ENCODE measurements around the gene PDCD4. TPM values are rescaled to one million over a fixed set of nuclear protein-coding genes. Genes with fewer than 3 reads are reported as not detected.

PDCD4 gene
- total and polyA plus RNA-seq, 2 of the 13 experiments (the other 11 are each of a cell fraction or from before 2014, with no cell fraction given): 22.8 to 56.2 TPM

DNA sequence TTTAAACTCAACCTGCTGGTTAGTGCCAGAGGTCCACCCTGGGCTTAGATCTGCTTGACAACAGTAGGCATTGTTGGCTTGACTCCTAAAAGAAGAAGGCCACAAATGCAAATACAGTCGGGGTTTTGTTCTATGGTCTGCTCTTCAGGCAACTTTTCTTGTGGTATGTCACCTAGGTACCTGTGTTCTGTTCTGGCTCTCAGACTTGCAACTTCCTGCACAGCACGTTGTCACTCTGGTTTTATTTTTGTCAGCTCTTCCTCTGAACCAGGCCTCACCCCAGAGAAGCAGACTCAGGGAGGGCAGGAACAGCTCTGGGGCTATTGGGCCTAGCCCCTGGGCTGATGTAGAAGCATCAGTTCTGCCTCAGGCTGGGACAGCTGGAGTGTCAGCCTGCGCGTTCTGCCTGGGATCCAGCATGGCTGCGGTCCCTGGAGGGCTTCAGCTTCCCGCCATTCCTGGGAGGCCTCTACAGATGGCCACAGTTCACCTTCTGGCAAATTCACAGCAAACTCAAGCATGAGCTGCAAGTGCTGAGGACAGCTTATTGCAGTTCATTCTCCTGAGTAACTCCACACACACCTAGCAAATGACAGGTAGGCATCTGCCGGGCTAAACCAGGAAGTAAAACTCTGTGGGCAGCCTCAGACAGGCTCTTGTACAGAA, 11.0 kb upstream of the PDCD4 start:
- ATAC-seq (peak; percentile 35), FAIRE-seq (no peak), DNase-seq (ENCODE audit: low spot score) (peak; percentile 34)
- H3K79me2 ChIP-seq (ENCODE audit: insufficient read depth, low read length): no peaks in the 10 kb centered on the region
- H3K4me3 ChIP-seq (replicated peaks in 1 of 3; ENCODE audit: insufficient read depth in 1 of 3, low read depth in 2 of 3, low read length in 3 of 3): peak overlapping the region in 2 of 3 experiments; percentile 9 to 51; a peak in 3 of 6 replicates
- ChIA-PET POLR2A (interaction anchor here (0.9 to 4.8 kb wide), 3 partner anchors 11 to 16 kb away, joined by 3 to 53 read pairs (median 8); partner anchors contain the start of gene PDCD4), CTCF (ENCODE audit: low intra/inter-chr PET ratio, low total read pairs) (no interaction called here)
- no peaks in the 10 kb centered on the region for H4K20me1 ChIP-seq (ENCODE audit: insufficient read depth, low read length)
- intact Hi-C loops (cut with micrococcal nuclease; ENCODE audit: unreplicated experiment): no loop called here
- no peaks in the 10 kb centered on the region for H3K9me3 ChIP-seq (ENCODE audit: low read length)
- no peaks in the 10 kb centered on the region for H3K36me3 ChIP-seq (replicated peaks in 1 of 2; ENCODE audit: control insufficient read depth in 1 of 2, insufficient read depth in 2 of 2, low read length in 2 of 2)
- peaks cover 71% of the 10 kb centered on the region for H3K4me1 ChIP-seq (ENCODE audit: insufficient read depth, low read length)
- H3K4me2 ChIP-seq (ENCODE audit: low read depth, low read length): peak overlapping the region; percentile 71
- H3K27me3 ChIP-seq (ENCODE audit: control insufficient read depth in 1 of 2, insufficient read depth in 2 of 2, low read length in 2 of 2): no peaks in the 10 kb centered on the region
- 24% methylated on average over 6 of the region's 7 CpGs for WGBS (ENCODE audit: low lambda C conversion rate)
- peak overlapping the region; percentile 5 for H3K27ac ChIP-seq (ENCODE audit: extremely low read length, insufficient read depth, low read length)
- H3K9ac ChIP-seq (ENCODE audit: insufficient read depth, low read depth, low read length): peak overlapping the region; percentile 52; the same call in 1 of the 2 replicates
- in situ Hi-C loops (cut with HindIII; ENCODE audit: extremely low pct_ligation_motif_present, low pct_unique_long_range_greater_than_20kb): no loop called here
- H2AFZ ChIP-seq (ENCODE audit: low read length): peak overlapping the region; percentile 87
- BruUV-seq (replicated peaks): no TSS peak
- TF ChIP-seq RAD51 (IDR thresholded peaks at IDR 0.05; ENCODE audit: borderline replicate concordance) (no peak), ZNF431 (CRISPR knock-in tag; IDR thresholded peaks at IDR 0.05; ENCODE audit: borderline replicate concordance, low read depth) (no peak), ZNF253 (CRISPR knock-in tag; IDR thresholded peaks at IDR 0.05; ENCODE audit: borderline replicate concordance) (no peak), ZFY (CRISPR knock-in tag; IDR thresholded peaks at IDR 0.05) (peak; percentile 55; the same call in 1 of the 2 replicates), ZBTB21 (CRISPR knock-in tag; IDR thresholded peaks at IDR 0.05) (no peak), ZMYM2 (CRISPR knock-in tag; IDR thresholded peaks at IDR 0.05) (0 out of 2 replicates have a peak, but pooled peaks have one; percentile 32)
- TF ChIP-seq, protein P1, sequence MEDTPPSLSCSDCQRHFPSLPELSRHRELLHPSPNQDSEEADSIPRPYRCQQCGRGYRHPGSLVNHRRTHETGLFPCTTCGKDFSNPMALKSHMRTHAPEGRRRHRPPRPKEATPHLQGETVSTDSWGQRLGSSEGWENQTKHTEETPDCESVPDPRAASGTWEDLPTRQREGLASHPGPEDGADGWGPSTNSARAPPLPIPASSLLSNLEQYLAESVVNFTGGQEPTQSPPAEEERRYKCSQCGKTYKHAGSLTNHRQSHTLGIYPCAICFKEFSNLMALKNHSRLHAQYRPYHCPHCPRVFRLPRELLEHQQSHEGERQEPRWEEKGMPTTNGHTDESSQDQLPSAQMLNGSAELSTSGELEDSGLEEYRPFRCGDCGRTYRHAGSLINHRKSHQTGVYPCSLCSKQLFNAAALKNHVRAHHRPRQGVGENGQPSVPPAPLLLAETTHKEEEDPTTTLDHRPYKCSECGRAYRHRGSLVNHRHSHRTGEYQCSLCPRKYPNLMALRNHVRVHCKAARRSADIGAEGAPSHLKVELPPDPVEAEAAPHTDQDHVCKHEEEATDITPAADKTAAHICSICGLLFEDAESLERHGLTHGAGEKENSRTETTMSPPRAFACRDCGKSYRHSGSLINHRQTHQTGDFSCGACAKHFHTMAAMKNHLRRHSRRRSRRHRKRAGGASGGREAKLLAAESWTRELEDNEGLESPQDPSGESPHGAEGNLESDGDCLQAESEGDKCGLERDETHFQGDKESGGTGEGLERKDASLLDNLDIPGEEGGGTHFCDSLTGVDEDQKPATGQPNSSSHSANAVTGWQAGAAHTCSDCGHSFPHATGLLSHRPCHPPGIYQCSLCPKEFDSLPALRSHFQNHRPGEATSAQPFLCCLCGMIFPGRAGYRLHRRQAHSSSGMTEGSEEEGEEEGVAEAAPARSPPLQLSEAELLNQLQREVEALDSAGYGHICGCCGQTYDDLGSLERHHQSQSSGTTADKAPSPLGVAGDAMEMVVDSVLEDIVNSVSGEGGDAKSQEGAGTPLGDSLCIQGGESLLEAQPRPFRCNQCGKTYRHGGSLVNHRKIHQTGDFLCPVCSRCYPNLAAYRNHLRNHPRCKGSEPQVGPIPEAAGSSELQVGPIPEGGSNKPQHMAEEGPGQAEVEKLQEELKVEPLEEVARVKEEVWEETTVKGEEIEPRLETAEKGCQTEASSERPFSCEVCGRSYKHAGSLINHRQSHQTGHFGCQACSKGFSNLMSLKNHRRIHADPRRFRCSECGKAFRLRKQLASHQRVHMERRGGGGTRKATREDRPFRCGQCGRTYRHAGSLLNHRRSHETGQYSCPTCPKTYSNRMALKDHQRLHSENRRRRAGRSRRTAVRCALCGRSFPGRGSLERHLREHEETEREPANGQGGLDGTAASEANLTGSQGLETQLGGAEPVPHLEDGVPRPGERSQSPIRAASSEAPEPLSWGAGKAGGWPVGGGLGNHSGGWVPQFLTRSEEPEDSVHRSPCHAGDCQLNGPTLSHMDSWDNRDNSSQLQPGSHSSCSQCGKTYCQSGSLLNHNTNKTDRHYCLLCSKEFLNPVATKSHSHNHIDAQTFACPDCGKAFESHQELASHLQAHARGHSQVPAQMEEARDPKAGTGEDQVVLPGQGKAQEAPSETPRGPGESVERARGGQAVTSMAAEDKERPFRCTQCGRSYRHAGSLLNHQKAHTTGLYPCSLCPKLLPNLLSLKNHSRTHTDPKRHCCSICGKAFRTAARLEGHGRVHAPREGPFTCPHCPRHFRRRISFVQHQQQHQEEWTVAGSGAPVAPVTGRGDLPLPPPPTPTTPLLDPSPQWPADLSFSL (CRISPR knock-in tag; IDR thresholded peaks at IDR 0.05): no peak
- TF ChIP-seq, protein P2, sequence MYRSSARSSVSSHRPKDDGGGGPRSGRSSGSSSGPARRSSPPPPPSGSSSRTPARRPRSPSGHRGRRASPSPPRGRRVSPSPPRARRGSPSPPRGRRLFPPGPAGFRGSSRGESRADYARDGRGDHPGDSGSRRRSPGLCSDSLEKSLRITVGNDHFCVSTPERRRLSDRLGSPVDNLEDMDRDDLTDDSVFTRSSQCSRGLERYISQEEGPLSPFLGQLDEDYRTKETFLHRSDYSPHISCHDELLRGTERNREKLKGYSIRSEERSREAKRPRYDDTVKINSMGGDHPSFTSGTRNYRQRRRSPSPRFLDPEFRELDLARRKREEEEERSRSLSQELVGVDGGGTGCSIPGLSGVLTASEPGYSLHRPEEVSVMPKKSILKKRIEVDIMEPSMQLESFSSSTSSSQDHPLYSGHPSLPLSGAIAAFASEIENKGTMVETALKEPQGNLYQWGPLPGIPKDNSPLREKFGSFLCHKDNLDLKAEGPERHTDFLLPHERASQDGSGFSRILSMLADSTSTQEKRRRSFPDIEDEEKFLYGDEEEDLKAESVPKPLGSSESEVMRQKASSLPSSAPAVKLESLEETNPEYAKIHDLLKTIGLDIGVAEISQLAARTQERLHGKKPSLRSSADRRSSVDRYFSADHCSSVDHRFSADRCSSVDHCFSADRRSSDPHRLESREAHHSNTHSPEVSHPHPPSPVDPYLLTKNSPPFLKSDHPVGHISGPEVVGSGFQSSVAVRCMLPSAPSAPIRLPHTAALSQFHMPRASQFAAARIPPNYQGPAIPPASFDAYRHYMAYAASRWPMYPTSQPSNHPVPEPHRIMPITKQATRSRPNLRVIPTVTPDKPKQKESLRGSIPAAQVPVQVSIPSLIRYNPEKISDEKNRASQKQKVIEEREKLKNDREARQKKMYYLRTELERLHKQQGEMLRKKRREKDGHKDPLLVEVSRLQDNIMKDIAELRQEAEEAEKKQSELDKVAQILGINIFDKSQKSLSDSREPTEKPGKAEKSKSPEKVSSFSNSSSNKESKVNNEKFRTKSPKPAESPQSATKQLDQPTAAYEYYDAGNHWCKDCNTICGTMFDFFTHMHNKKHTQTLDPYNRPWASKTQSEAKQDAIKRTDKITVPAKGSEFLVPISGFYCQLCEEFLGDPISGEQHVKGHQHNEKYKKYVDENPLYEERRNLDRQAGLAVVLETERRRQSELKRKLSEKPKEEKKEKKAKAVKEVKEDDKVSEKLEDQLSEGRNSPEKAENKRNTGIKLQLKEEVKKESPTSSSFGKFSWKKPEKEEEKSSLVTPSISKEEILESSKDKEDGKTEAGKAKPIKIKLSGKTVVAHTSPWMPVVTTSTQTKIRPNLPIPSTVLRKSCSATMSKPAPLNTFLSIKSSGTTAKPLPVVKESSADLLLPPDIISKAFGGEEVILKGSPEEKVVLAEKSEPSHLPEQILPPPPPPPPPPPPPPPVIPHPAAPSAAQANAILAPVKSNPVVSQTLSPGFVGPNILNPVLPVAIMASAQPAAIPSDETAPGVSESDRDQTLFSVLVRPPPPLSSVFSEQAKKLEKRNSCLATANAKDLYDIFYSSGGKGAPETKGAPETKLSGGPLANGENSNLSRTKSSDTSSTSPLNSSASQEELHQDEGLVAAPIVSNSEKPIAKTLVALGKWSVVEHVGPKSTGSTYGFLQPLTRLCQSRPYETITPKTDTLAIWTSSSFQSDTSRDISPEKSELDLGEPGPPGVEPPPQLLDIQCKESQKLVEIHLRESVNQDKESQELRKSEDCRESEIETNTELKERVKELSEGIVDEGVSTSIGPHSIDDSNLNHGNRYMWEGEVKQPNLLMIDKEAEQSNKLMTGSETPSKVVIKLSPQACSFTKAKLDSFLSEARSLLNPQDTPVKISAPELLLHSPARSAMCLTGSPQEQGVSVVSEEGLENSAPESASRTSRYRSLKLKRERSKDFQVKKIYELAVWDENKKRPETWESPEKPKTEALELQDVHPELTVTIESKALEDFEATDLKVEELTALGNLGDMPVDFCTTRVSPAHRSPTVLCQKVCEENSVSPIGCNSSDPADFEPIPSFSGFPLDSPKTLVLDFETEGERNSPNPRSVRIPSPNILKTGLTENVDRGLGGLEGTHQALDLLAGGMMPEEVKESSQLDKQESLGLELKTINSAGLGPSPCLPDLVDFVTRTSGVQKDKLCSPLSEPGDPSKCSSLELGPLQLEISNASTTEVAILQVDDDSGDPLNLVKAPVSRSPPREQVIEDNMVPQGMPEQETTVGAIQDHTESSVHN (CRISPR knock-in tag; IDR thresholded peaks at IDR 0.05): no peak
